ENCODE measurements around the gene KDM4C. TPM values are rescaled to one million over a fixed set of nuclear protein-coding genes. Genes with fewer than 3 reads are reported as not detected.
A peak's percentile ranks its signal among the peaks of the same experiment; 100 is the strongest.

KDM4C gene
- total RNA-seq, 2 donors from 2014 or later, result 12.8 to 31.5 TPM

DNA sequence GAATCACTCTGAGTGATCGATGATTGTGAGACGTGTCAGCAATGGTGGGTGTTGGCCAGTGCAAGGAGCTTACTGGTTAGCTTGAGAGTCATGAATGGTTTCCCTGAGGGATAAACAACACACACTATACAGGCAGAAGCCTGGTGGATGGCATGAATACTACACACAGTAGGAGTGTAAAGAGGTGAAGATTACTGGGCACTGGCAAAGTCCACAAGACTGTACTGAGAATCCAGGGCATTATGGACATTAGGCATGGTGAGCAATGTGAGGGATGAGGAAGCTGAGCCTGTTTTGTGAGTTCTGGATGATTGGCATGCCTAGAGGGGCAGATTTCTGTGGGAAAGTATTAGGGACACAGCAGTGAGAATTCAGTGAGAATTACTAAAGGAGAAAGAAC lies 71.3 kb downstream of the KDM4C start:
- Mint-ChIP-seq H3K27me3 (ENCODE audit: insufficient read depth) (no peaks in the 10 kb centered on the region), H3K27ac (peak overlapping the region; percentile 2), H3K9me3 (peaks cover 13% of the 10 kb centered on the region), H3K4me3 (no peak overlapping the region), H3K4me1 (peaks cover 17% of the 10 kb centered on the region), H3K36me3 (ENCODE audit: low read depth) (peaks cover 28% of the 10 kb centered on the region)
- Histone ChIP-seq H3K4me1 (ENCODE audit: control insufficient read depth, insufficient read depth, low read length) (peaks cover 9% of the 10 kb centered on the region), H3K27ac (ENCODE audit: low read depth, low read length) (no peak overlapping the region), H3K4me3 (ENCODE audit: low read length) (no peak overlapping the region), H3K27me3 (ENCODE audit: control insufficient read depth, insufficient read depth, low read length, poor library complexity, severe bottlenecking) (no peaks in the 10 kb centered on the region), H3K36me3 (ENCODE audit: control insufficient read depth, insufficient read depth, low read length) (peaks cover 23% of the 10 kb centered on the region), H3K9ac (ENCODE audit: extremely low read depth, low read length, poor library complexity, severe bottlenecking) (no peak overlapping the region), H3K9me3 (ENCODE audit: control insufficient read depth, low read length) (peaks cover 12% of the 10 kb centered on the region)
- TF ChIP-seq, protein P1, sequence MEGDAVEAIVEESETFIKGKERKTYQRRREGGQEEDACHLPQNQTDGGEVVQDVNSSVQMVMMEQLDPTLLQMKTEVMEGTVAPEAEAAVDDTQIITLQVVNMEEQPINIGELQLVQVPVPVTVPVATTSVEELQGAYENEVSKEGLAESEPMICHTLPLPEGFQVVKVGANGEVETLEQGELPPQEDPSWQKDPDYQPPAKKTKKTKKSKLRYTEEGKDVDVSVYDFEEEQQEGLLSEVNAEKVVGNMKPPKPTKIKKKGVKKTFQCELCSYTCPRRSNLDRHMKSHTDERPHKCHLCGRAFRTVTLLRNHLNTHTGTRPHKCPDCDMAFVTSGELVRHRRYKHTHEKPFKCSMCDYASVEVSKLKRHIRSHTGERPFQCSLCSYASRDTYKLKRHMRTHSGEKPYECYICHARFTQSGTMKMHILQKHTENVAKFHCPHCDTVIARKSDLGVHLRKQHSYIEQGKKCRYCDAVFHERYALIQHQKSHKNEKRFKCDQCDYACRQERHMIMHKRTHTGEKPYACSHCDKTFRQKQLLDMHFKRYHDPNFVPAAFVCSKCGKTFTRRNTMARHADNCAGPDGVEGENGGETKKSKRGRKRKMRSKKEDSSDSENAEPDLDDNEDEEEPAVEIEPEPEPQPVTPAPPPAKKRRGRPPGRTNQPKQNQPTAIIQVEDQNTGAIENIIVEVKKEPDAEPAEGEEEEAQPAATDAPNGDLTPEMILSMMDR (conservative IDR thresholded peaks at IDR 0.05), result peak; percentile 61
- no peak for DNase-seq
- WGBS, 2 experiments (ENCODE audit: insufficient coverage in 1 of 2, insufficient read length in 1 of 2), result 93% methylated on average over 2 of the region's 2 CpGs; no CpG with 5 or more reads in 1 of the 2 experiments

GRCh38 chr9:6829536-6829935 lies 71.8 kb downstream of the KDM4C start:
- Mint-ChIP-seq H3K27me3 (ENCODE audit: insufficient read depth) (no peaks in the 10 kb centered on the region), H3K9me3 (peaks cover 13% of the 10 kb centered on the region), H3K4me3 (no peak overlapping the region), H3K36me3 (ENCODE audit: low read depth) (peaks cover 31% of the 10 kb centered on the region), H3K4me1 (peaks cover 17% of the 10 kb centered on the region), H3K27ac (peak overlapping the region; percentile 2)
- H3K27ac ChIP-seq (ENCODE audit: low read depth, low read length), result no peak overlapping the region
- TF ChIP-seq, protein P1 (conservative IDR thresholded peaks at IDR 0.05), result no peak
- H3K9me3 ChIP-seq (ENCODE audit: control insufficient read depth, low read length), result peaks cover 12% of the 10 kb centered on the region
- H3K9ac ChIP-seq (ENCODE audit: extremely low read depth, low read length, poor library complexity, severe bottlenecking), result no peak overlapping the region
- H3K27me3 ChIP-seq (ENCODE audit: control insufficient read depth, insufficient read depth, low read length, poor library complexity, severe bottlenecking), result no peaks in the 10 kb centered on the region
- peaks cover 9% of the 10 kb centered on the region for H3K4me1 ChIP-seq (ENCODE audit: control insufficient read depth, insufficient read depth, low read length)
- no peak for DNase-seq
- H3K4me3 ChIP-seq (ENCODE audit: low read length), result no peak overlapping the region
- peaks cover 25% of the 10 kb centered on the region for H3K36me3 ChIP-seq (ENCODE audit: control insufficient read depth, insufficient read depth, low read length)

GRCh38 chr9:6833518-6834192 lies 75.9 kb downstream of the KDM4C start:
- no peak overlapping the region for H3K4me3 Mint-ChIP-seq
- peaks cover 12% of the 10 kb centered on the region for H3K9me3 ChIP-seq (ENCODE audit: control insufficient read depth, low read length)
- no peak overlapping the region for H3K27ac Mint-ChIP-seq
- peaks cover 6% of the 10 kb centered on the region for H3K4me1 Mint-ChIP-seq
- H3K9ac ChIP-seq (ENCODE audit: extremely low read depth, low read length, poor library complexity, severe bottlenecking), result no peak overlapping the region
- H3K36me3 Mint-ChIP-seq (ENCODE audit: low read depth), result peaks cover 43% of the 10 kb centered on the region
- WGBS, 2 experiments (ENCODE audit: insufficient coverage in 1 of 2, insufficient read length in 1 of 2), result 93 to 94% methylated on average over 8 to 12 of the region's 12 CpGs
- H3K4me3 ChIP-seq (ENCODE audit: low read length), result no peak overlapping the region
- H3K27me3 ChIP-seq (ENCODE audit: control insufficient read depth, insufficient read depth, low read length, poor library complexity, severe bottlenecking), result no peaks in the 10 kb centered on the region
- peaks cover 14% of the 10 kb centered on the region for H3K9me3 Mint-ChIP-seq
- peaks cover 40% of the 10 kb centered on the region for H3K36me3 ChIP-seq (ENCODE audit: control insufficient read depth, insufficient read depth, low read length)
- DNase-seq, result no peak
- H3K4me1 ChIP-seq (ENCODE audit: control insufficient read depth, insufficient read depth, low read length), result peaks cover 6% of the 10 kb centered on the region
- H3K27ac ChIP-seq (ENCODE audit: low read depth, low read length), result no peak overlapping the region
- H3K27me3 Mint-ChIP-seq (ENCODE audit: insufficient read depth), result no peaks in the 10 kb centered on the region
- TF ChIP-seq, protein P1 (conservative IDR thresholded peaks at IDR 0.05), result no peak

Measured in endodermal cell (in vitro differentiated cells).